GM23338 (cell line): Measurements from ENCODE around the gene C17orf107. TPM values are rescaled to one million over a fixed set of nuclear protein-coding genes. Genes with fewer than 3 reads are reported as not detected.
A peak's percentile ranks its signal among the peaks of the same experiment; 100 is the strongest.

Experiments used
- ATAC-seq: fragments of 200-7000 bp; cut with Tn5 transposase; 3 replicates; pipeline ENCODE4 v1.9.1; 2020
- DNase-seq: peaks from one replicate; pipeline ENCODE4 v3.0.0-alpha.2; 2015; ENCODE audit warnings: low spot score
- H2AFZ ChIP-seq: fragments of 200-600 bp; sonication (generic); 2 replicates; pipeline ENCODE4 v1.8.0; 2016; ENCODE audit warnings: antibody characterized with exemption, mild to moderate bottlenecking, moderate library complexity
- H3F3A ChIP-seq: fragments of 200-600 bp; sonication (generic); replicated peaks from 2 replicates; pipeline ENCODE4 v1.8.0; 2017; ENCODE audit warnings: antibody characterized with exemption, mixed run types, low read depth
- H3K27ac ChIP-seq: fragments of 200-600 bp; sonication (generic); 2 replicates; pipeline ENCODE4 v1.6.1; 2016; ENCODE audit warnings: low read depth
- H3K27me3 ChIP-seq: fragments of 200-600 bp; sonication (generic); 2 replicates; pipeline ENCODE4 v1.8.0; 2016; ENCODE audit warnings: mild to moderate bottlenecking, mixed run types, moderate library complexity; ENCODE audit not compliant: insufficient read depth
- H3K36me3 ChIP-seq: fragments of 200-600 bp; sonication (generic); 2 replicates; pipeline ENCODE4 v1.8.0; 2016; ENCODE audit warnings: mild to moderate bottlenecking; ENCODE audit not compliant: insufficient read depth
- H3K4me1 ChIP-seq: fragments of 200-600 bp; sonication (generic); 2 replicates; pipeline ENCODE4 v1.8.0; 2016; ENCODE audit warnings: mild to moderate bottlenecking, moderate library complexity; ENCODE audit not compliant: insufficient read depth
- H3K4me2 ChIP-seq: fragments of 200-600 bp; sonication (generic); 2 replicates; pipeline ENCODE4 v1.7.1; 2017; ENCODE audit warnings: mixed run types
- H3K4me3 ChIP-seq: fragments of 200-600 bp; sonication (generic); 2 replicates; pipeline ENCODE4 v1.6.1; 2016; ENCODE audit warnings: mixed run types
- H3K79me2 ChIP-seq: fragments of 200-600 bp; sonication (generic); replicated peaks from 2 replicates; pipeline ENCODE4 v1.8.0; 2017; ENCODE audit warnings: mild to moderate bottlenecking; ENCODE audit not compliant: insufficient read depth
- H3K9me2 ChIP-seq: fragments of 200-600 bp; sonication (generic); 2 replicates; pipeline ENCODE4 v1.8.0; 2017; ENCODE audit not compliant: insufficient read depth
- H4K20me1 ChIP-seq: fragments of 200-600 bp; sonication (generic); replicated peaks from 2 replicates; pipeline ENCODE4 v1.8.0; 2017; ENCODE audit warnings: mild to moderate bottlenecking; ENCODE audit not compliant: insufficient read depth
- H3K27ac Mint-ChIP-seq: 2 replicates; pipeline ENCODE4 v1.8.0; 2020; ENCODE audit warnings: inconsistent platforms, mild to moderate bottlenecking, moderate library complexity, mixed read lengths
- H3K27me3 Mint-ChIP-seq: 3 replicates; pipeline ENCODE4 v1.8.0; 2022; ENCODE audit warnings: low read depth, mild to moderate bottlenecking, moderate library complexity, mixed read lengths, inconsistent platforms; ENCODE audit not compliant: insufficient read depth, poor library complexity
- H3K36me3 Mint-ChIP-seq: 3 replicates; pipeline ENCODE4 v1.8.0; 2021; ENCODE audit warnings: low read depth, mild to moderate bottlenecking, inconsistent platforms, moderate library complexity, mixed read lengths
- H3K4me1 Mint-ChIP-seq: 3 replicates; pipeline ENCODE4 v1.8.0; 2020; ENCODE audit warnings: mild to moderate bottlenecking, inconsistent platforms, mixed read lengths
- H3K4me3 Mint-ChIP-seq: 3 replicates; pipeline ENCODE4 v1.8.0; 2021; ENCODE audit warnings: moderate library complexity, mild to moderate bottlenecking, inconsistent platforms, mixed read lengths
- H3K9me3 Mint-ChIP-seq: 3 replicates; pipeline ENCODE4 v1.8.0; 2020; ENCODE audit warnings: moderate library complexity, mild to moderate bottlenecking, inconsistent platforms, mixed read lengths
- CREB1 ChIP-seq: fragments of 250-450 bp; sonication (Bioruptor Pico); IDR thresholded peaks from 2 replicates; pipeline ENCODE4 v1.5.0; 2020; ENCODE audit warnings: low read depth, mild to moderate bottlenecking, moderate library complexity
- CTCF ChIP-seq, 2 experiments: fragments of 200-600 bp in 1 of 2; sonication (generic) in 1 of 2; conservative IDR thresholded peaks; 2 replicates each; pipeline versions ENCODE4 v1.5.1 to v1.6.1; 2016 to 2017; ENCODE audit warnings: antibody characterized with exemption in 2 of 2, low read depth in 2 of 2, mild to moderate bottlenecking in 2 of 2, moderate library complexity in 1 of 2
- EZH2 ChIP-seq: fragments of 200-600 bp; sonication (generic); IDR thresholded peaks from one replicate; pipeline ENCODE4 v1.8.0; 2017; ENCODE audit warnings: antibody characterized with exemption, mild to moderate bottlenecking, low read depth; ENCODE audit not compliant: unreplicated experiment
- EZH2phosphoT487 ChIP-seq: fragments of 200-600 bp; sonication (generic); IDR thresholded peaks from one replicate; pipeline ENCODE4 v1.8.1; 2018; ENCODE audit warnings: antibody characterized with exemption; ENCODE audit not compliant: unreplicated experiment
- NANOG ChIP-seq: IDR thresholded peaks from 2 replicates; pipeline ENCODE4 v1.6.1; 2016; ENCODE audit warnings: antibody characterized with exemption, borderline replicate concordance
- POLR2AphosphoS5 ChIP-seq: IDR thresholded peaks from 2 replicates; pipeline ENCODE4 v1.6.1; 2016; ENCODE audit warnings: antibody characterized with exemption, low read depth
- REST ChIP-seq: IDR thresholded peaks from one replicate; pipeline ENCODE4 v1.6.1; 2018; ENCODE audit warnings: antibody characterized with exemption; ENCODE audit not compliant: unreplicated experiment
- long read RNA-seq: library from polyadenylated mRNA; unstranded; transcript quantifications from one replicate; pipeline ENCODE4 v2.0.0, GENCODE V29; 2020; ENCODE audit not compliant: unreplicated experiment
- polyA plus RNA-seq: library from polyadenylated mRNA; unstranded; fragments of >200 nt; fragmentation: Nextera tagmentation; extraction: Ambion mirVana; gene quantifications from 2 replicates; pipeline ENCODE4 v1.2.1, GENCODE V29; 2016
- total RNA-seq: library from RNA; depleted of rRNA; stranded (reverse); fragments of >200 nt; shearing (Covaris generic); gene quantifications from 2 replicates; pipeline ENCODE4 v1.2.3, GENCODE V29; 2014; rRNA removed
- TF ChIP-seq, protein P1 (sequence below): IDR thresholded peaks from 2 replicates; pipeline ENCODE4 v1.6.1; 2016; ENCODE audit warnings: antibody characterized with exemption

The C17orf107 gene
- total RNA-seq (3.6 and 5.9 TPM in 2 replicates), polyA plus RNA-seq (0.78 and 1.9 TPM in 2 replicates)
- long read RNA-seq = 0 reads

GRCh38 chr17:4899341-4900230 lies at the start of gene C17orf107:
TSS of gene C17orf107 (plus strand) at chr17:4899536. CDS start at chr17:4899763, 227 bp downstream.
- ATAC-seq (peak; percentile 49), DNase-seq (peak; percentile 92)
- peak within 1 kb of the TSS; percentile 95 for H3K4me2 ChIP-seq
- peaks cover 26% of the 10 kb centered on the region for H3K4me1 Mint-ChIP-seq
- no peak within 1 kb of the TSS for H3K27ac ChIP-seq
- H3K9me3 Mint-ChIP-seq = no peaks in the 10 kb centered on the region
- TF ChIP-seq CREB1 (CRISPR knock-in tag) (peak; percentile 92), CTCF (conservative IDR thresholded peaks at IDR 0.05; ENCODE audit: low read depth in 2 of 2) (peak in 1 of 2 experiments; percentile 21; a peak in 2 of 4 replicates), EZH2 (no peak)
- H3F3A ChIP-seq = peaks cover 37% of the 10 kb centered on the region
- peaks cover 9% of the 10 kb centered on the region for H3K27me3 ChIP-seq
- H2AFZ ChIP-seq = peak within 1 kb of the TSS; percentile 87
- H3K36me3 Mint-ChIP-seq = peaks cover 14% of the 10 kb centered on the region; the same call in 2 of the 3 replicates
- H3K4me1 ChIP-seq = 0 out of 2 replicates have a peak, but pooled peaks cover 5% of the 10 kb centered on the region
- H3K27ac Mint-ChIP-seq = peak within 1 kb of the TSS; percentile 90
- H4K20me1 ChIP-seq = no peaks in the 10 kb centered on the region
- peaks cover 33% of the 10 kb centered on the region for H3K27me3 Mint-ChIP-seq
- H3K4me3 ChIP-seq = peak within 1 kb of the TSS; percentile 77
- no peaks in the 10 kb centered on the region; the same call in 1 of the 2 replicates for H3K36me3 ChIP-seq
- H3K9me2 ChIP-seq = no peaks in the 10 kb centered on the region
- no peaks in the 10 kb centered on the region for H3K79me2 ChIP-seq
- H3K4me3 Mint-ChIP-seq = peak within 1 kb of the TSS; percentile 85

GRCh38 chr17:4850246-4850645 lies 49.1 kb upstream of the C17orf107 start:
- Mint-ChIP-seq H3K4me1 (peaks cover 60% of the 10 kb centered on the region), H3K36me3 (peaks cover 4% of the 10 kb centered on the region; the same call in 1 of the 3 replicates), H3K4me3 (no peak overlapping the region), H3K9me3 (no peaks in the 10 kb centered on the region; the same call in 2 of the 3 replicates), H3K27me3 (peaks cover 17% of the 10 kb centered on the region), H3K27ac (peak overlapping the region; percentile 9; the same call in 1 of the 2 replicates)
- Histone ChIP-seq H3K27me3 (no peaks in the 10 kb centered on the region), H3K4me3 (no peak overlapping the region), H3K27ac (peak overlapping the region; percentile 92; the same call in 1 of the 2 replicates), H3K9me2 (no peaks in the 10 kb centered on the region), H3F3A (peaks cover 3% of the 10 kb centered on the region; the same call in 1 of the 2 replicates), H3K79me2 (peaks cover 59% of the 10 kb centered on the region), H2AFZ (no peak overlapping the region), H4K20me1 (no peaks in the 10 kb centered on the region; the same call in 1 of the 2 replicates), H3K36me3 (no peaks in the 10 kb centered on the region), H3K4me2 (peak overlapping the region; percentile 48; the same call in 1 of the 2 replicates), H3K4me1 (peaks cover 43% of the 10 kb centered on the region)
- DNase-seq (no peak), ATAC-seq (no peak)
- TF ChIP-seq, protein P1, sequence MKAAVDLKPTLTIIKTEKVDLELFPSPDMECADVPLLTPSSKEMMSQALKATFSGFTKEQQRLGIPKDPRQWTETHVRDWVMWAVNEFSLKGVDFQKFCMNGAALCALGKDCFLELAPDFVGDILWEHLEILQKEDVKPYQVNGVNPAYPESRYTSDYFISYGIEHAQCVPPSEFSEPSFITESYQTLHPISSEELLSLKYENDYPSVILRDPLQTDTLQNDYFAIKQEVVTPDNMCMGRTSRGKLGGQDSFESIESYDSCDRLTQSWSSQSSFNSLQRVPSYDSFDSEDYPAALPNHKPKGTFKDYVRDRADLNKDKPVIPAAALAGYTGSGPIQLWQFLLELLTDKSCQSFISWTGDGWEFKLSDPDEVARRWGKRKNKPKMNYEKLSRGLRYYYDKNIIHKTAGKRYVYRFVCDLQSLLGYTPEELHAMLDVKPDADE = no peak
- TF ChIP-seq EZH2phosphoT487 (no peak), POLR2AphosphoS5 (no peak), NANOG (no peak), REST (no peak)
